ENCODE results near the gene FARP1.

FARP1 gene

DNA sequence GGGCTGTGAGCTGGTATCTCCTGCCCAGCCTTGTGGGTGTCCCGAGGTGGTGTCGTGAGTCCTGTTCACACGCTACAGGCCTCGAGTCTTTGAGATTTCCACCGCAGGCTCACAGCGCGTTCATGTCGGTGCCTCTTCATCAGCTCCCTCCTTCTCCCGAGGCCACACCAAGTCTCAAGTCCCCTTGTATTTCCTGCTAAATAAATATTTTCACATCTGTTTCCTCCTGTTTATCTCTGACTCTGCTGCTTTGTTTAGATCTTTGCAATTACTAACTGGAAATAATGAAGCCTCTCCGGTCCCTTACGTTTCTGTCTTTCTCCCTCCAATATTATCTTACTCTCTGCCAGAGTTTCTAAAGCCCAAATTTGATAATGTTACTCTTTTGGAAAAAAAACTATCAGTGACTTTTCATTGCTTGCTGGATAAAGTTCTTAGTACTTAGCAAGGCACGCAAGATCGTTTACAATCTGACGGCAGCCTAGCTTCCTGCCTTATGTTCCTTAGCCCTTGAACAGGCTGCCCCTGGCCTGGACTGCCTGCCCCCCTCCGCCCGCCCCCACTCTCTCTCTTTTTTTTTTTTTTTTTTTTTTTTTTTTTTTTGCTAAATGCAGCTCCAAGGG, 164.7 kb downstream of the FARP1 start:
- no peak for DNase-seq (ENCODE audit: low read depth, low spot score)

DNA sequence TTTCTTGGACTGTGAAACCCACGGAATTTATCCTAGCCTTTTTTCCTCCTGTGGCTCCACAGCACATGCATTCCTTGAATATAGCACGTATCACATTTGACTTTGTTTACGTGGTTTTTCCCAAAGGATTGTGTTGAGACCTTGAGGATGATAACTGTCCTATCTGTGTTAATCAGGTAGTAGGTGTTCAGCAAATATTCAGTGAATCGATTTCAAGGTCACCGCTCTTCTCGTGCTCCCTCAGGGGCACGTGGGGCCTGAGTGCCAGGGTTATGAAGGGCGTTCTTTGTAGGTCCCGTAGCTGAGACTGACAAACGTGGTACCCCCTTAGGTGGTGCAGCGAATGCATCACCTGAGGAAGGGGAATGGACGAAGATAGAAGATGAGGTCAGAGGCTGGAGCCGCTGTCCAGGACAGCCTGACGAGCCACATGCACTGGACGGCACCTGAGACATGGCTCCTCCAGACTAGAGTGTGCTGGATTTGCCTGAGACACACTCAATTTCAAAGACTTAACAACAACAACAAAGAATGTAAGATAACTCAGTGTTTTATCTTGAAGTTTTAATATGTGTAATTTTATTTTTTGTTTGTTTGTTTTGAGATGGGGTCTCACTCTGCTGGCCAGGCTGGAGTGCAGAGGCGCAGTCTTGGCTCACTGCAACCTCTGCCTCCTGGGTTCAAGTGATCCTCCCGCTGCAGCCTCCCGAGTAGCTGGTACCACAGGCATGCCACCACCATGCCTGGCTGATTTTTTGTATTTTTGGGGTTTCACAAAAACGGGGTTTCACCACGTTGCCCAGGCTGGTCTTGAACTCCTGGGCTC, 165.4 kb downstream of the FARP1 start:
- no peak for DNase-seq (ENCODE audit: low read depth, low spot score)

DNA sequence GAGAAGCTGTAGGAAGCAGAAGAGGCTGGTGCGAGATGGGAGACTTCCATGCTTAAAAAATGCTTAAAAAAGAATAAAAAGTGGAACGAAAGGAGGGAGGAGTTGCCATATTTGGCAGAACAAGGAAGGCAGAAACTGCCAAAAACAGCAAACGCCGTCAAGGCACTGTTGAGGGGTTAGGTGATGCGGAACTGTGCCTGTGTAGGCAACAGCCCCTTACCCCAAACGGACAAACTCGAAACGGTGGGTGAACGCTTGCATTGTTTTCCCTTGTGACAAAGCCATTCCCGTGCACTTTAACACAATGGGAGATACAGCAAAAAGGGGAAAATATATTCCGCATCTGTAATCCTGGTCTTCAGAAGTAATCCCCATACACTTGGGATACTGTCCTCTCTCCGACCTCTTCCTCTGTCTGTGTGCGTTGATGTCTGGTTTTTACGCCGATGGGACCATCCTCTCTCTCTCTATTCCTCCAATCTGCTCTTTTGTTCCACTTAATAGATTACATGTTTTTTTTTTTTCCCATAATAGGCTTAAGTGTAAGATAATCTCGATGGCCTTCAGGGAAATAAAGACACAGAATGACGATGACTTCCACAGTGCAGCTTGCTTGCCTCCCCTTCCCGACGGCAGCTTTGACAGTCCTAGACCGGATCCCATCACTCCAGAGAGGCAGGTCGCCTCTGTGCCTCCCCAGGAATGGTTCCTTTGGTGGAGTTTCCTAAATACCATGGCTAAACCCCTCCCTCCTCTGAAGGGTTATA, 166.9 kb downstream of the FARP1 start:
- DNase-seq (ENCODE audit: low read depth, low spot score): no peak

DNA sequence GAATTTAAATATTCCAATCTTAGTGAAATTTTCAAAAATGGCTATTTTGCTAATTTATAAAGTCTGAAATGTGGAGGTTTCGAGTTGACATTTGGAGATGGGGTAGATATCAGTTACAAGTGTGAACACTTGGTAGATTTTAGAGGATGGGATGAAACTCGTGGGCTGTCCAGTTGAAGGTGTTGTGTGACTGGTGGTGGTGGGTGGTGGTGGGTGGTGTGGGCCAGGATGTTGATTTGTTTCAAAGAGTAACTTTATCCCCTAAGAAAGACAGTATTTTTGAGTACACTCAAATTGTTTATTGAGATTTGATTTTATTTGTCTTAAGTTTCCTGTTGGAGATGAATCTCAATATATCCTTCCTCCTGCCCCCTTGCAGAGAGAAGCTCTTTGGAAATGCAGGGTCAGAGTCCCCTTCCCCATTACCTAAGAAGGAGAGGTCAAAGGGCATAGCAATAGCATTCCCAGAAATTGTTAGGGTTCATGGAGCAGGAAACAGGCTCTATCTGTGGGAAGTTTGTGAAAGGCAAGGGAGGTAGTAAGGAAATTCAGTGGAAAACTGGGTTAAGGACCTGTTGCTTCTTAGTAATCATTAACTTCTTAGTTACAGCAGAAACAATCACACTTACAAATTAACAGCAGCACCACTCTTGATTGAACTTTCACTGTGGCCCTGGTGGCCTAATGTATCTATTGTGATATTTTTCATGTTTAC, 167.7 kb downstream of the FARP1 start:
- DNase-seq (ENCODE audit: low read depth, low spot score): no peak

DNA sequence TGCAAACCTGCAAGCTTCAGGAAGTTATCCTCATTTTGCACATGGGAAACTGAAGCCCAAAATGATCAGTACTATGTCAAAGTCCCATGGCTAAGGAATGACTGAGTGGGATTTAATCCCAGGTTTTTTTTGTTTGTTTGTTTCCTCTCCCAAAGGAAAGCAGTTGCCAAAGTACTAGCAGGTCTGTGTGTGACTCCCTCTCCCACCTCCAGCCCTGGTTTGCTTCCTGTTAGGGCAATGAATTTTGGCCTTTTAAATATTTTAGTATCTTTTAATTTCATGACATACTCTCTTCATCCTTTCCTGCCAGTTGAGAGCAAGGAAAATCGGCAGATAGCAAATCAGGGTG, 168.3 kb downstream of the FARP1 start:
- no peak for DNase-seq (ENCODE audit: low read depth, low spot score)

DNA sequence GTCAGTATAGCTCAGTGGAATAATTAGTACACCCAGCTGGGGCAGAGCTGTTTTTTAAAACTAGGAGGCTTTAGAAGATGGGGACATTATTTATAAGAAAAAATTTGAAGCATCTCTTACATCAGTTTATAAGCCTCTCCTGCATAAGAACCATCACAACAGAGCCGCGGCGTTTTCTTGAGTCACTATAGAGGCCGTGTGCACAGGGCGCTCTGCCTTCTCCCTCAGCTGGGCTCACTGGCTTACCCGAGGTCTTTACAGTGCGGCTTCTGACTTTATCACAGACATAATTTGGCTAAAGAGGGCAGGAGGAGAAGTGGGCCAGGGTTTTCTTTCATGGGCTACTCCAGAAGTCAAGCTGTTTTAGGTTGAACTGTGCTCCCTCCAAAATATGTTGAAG, 169.7 kb downstream of the FARP1 start:
- DNase-seq (ENCODE audit: low read depth, low spot score): no peak

DNA sequence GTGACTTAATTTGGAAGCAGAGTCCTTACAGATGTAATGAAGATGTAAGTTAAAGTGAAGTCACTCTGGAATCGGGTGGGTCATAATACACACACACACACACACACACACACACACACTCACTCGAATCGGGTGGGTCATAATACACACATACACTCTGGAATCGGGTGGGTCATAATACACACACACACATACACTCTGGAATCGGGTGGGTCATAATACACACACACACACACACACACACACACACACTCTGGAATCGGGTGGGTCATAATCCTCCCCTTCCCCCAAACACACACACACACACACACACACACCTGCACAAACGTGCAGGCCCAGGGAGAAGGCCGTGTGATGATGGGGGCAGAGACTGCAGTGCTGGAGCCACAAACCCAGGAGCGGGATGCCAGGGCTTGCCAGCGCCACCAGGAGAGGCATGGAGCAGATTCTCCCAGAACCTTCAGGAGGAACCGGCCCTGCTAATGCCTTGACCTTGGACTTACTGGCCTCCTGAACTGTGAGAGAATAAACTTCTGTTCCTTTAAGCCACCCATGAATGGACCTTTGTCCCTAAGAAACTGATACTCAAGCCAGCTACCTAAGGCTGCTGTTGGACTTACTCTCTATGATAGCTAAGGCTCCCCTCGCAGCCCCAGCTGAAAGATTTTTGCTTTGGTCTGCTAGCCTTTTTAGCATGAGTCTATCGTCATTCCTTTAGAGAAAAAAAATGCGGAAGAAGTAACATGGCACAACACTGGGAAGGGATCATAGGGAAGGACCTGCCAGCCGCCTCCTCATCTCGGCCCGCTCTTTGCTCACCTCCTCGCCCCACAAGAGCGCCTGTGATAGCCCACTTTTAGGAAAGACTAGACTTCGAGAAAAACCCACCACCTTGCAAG, 170.4 kb downstream of the FARP1 start:
- no peak for DNase-seq (ENCODE audit: low read depth, low spot score)

DNA sequence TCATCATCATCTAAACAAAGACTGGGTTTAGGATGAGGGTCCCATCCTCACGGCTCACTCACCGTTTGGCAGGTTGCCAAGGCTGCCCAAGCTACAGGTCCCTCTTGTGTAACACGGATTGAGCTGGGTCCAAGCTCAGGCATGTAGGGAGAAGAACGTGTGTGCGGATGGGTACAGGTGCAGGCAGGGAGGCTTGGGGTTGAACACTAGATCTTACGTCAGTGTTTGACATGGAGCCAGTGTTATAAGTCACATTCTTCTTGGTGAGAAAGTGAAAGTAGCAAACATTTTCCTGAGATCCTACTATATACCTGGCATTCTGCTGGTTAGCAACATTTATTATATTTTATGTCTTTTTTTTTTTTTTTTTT, 171.0 kb downstream of the FARP1 start:
- DNase-seq (ENCODE audit: low read depth, low spot score): no peak

DNA sequence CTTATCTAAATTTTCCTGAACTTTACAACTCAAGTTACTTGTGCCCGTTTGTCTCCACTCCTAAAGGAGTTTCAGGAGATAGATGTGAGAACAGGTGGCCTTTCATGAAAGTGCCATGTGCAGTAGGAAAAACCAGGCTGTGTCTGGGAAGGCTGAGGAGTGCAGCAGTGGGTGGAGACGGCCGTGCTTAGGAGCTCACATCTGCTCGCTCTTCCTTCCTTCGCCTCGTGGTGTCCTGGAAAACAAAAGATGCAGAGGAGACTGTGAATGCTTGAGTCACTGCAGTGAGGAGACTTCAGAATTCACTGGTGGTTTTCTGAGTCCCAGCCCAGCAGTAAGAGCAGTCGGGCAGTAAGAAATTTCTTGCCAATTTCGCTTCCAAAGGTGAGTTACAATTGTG, 172.6 kb downstream of the FARP1 start:
- no peak for DNase-seq (ENCODE audit: low read depth, low spot score)

DNA sequence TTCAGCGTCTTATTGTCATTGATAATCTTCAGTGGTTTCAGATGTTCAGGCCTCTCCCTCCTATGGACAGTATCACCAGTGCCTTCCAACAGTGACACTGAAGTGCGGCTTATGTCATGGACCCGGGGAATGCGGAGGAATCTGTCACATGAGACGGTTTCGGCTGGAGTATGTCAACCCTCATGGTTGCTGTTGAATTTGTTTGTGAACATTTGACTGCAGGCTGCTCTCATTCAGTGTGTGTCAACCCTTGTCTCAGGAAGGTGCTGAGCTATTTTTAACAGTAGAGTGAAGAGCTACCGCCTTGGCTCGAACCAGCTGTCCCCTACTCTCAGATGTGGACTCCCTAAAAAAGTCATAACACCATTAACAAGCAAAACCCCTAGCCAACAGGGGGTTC, 173.0 kb downstream of the FARP1 start:
- no peak for DNase-seq (ENCODE audit: low read depth, low spot score)

DNA sequence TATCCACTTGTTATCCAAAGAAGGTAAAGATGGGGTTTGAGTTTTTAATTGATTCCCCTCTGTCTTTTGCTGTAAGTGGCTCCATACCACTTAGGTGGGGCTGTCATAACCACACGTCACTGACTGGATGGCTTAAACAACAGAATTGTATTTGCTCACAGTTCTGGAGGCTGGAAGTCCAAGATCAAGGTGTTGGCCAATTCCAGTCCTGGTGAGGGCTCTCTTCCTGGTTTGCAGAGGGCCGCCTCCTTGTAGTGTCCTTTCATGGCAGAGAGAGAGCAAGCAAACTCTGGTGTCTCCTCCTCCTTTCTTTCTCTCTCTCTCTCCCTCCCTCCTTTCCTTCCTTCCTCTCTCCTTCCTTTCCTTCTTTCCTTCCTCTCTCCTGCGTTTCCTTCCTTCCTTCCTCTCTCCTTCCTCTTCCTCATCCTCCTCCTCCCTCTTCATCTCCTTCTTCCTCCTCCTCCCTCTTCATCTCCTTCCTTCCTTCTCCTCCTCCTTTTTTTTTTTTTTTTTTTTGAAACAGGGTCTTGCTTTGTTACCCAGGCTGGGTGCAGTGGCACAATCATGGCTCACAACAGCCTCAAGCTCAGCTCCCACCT, 174.8 kb downstream of the FARP1 start:
- no peak for DNase-seq (ENCODE audit: low read depth, low spot score)

DNA sequence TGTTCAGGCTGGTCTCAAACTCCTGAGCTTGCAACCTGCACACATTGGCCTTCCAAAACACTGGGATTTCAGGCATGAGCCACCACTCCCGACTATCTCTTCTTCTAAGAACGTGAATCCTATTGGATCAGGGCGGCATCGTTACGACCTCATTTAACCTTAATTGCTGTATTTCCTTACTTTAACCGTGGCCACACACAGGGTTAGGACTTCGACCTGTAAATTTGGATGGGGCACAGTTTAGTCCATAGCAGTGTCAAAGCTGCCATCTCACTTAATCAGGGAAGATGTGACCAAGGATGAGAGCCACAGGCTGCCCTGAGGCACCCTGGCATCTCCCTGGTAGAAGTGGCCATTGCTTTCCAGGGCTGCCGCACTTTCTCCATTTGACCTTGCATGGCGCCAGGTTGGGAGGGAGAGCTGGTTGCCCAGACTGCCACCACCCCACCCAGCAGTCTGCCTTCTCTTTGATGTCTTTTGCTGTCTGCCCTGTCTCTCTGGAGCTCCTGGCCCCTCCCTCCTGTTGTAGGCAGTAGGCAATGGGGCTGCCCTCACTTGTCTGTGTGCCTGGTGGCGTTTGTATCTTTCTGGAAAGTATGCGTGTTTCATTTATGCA, 175.5 kb downstream of the FARP1 start:
- DNase-seq (ENCODE audit: low read depth, low spot score): no peak

DNA sequence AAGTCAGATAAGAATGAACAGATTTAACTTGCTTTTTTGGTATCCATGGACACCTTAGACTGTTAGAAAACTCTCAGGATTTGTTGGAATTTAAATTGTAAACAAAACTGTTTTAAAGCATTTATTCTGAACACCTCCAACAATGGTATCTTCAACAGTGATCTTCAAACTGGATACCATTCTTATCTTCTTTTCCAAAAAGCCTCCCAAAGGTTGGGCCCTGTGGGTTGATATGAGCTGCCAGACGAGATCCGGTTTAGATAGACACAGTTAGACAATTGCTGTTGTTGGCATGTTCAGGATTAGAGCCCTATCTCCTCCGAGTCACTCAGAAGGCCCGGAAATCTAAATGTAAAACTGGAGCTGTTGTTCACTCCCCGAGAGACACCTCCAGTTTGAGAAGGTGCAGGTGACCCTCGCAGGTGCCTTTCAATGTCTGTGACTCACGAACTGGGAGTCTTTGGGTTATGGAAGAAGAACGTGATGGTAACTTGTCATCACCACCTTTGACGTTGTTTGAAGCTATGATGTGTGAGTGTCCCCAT, 177.7 kb downstream of the FARP1 start:
- DNase-seq (ENCODE audit: low read depth, low spot score): no peak

DNA sequence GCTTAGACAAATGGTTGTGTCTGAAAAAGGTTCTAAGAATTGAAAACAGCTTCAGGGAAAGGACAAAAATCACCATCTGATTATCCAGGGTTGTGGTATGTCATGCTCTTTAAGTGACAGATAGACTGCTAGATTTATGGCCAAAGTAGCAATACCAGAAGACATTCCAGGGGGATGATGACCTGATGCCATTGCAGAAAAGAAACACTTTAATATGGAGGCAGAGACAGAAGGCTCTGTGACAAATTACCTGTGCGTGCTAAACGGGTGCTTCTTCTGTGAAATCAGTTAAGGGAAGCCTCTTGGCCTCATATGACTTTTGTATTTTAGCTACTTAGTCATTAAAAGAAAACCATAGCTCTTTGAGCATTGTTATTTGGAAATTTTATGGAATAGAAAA, 178.5 kb downstream of the FARP1 start:
- no peak for DNase-seq (ENCODE audit: low read depth, low spot score)

DNA sequence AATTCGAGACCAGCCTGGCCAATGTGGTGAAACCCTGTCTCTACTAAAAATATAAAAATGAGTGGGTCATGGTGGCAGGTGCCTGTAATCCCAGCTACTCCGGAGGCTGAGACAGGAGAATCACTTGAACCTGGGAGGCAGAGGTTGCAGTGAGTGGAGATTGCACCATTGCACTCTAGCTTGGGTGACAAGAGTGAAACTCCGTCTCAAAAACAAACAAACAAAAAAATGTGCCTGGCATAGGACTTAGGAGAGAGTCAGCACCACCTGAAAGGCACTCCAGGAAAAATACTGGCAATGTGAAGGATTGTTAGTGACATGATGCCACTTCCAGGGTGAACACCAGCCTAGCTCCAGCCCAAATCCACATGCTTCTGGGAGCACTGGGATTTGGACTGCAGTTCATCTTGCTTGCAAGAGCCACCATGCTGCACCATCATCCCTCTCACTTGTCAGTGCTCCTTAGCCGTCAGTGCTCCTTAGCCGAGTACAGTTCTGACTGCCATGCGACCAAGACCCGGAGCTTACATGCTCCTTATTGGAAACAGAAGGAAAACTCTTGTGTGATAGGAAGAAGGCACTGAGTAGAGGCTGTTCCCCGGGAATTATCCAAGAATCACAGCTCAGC, 179.3 kb downstream of the FARP1 start:
- no peak for DNase-seq (ENCODE audit: low read depth, low spot score)

DNA sequence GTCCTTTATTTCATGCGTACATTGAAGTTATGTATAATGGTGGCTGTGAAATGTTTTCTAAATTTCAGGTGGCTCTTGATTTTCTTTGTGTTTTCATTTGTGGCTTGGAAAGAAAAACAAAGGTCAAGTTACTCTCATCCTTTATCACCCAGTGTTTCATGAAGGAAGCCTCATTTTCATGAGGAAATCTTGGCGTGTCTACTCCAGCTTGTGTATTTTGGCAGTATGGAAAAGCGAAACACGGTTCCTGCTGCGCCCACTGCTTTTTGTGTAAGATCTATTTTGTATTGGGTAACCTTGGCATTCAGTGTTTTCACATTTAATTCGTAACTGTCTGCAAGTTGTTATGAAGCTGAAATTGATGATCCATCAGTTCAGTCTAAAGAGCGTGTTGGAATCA, 181.2 kb downstream of the FARP1 start:
- DNase-seq (ENCODE audit: low read depth, low spot score): no peak

DNA sequence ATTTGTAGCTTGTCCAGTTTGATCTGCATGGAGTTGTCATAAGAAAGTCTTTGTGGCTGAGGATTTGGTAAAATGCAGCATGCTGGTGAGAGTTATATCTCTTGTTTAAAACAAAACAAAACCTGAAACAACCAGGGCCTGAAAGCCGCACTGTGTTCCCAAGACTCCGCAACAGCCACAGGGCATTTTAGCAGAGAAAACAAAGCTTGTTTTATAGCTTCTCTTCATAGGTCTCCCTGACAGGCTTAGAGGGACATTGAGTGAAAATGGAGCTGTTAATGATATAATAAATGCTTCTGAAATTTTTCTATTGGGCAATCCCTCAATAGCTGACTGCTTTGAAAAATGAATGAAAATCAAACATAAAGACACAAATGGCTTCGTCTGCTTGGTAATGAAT, 182.8 kb downstream of the FARP1 start:
- no peak for DNase-seq (ENCODE audit: low read depth, low spot score)

DNA sequence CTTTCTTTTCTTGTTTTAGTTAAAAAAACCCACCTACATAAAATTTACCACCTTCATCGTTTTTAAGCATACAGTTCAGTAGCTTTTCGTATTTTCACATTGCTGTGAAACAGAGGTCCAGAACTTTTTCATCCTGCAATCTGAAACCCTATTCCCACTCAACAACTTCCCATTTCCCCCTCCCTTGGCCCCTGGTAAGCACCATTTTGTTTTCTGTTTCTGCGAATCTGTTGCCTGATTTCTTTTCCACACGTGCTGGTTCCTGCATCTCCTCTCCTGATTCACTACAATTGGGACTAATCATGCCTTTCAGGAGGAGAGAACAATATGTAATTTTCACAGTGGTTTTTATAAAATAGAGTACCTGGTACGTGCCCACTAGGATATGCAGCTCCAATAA, 183.4 kb downstream of the FARP1 start:
- no peak for DNase-seq (ENCODE audit: low read depth, low spot score)

Data from activated naive CD8-positive, alpha-beta T cell treated with anti-CD3 and anti-CD28 coated beads, Interleukin-2, amount 50 U/mL, for 16 hours (primary cell).